Neural crest cell (in vitro differentiated cells): Measurements from ENCODE around the gene HLA-DPB1. TPM values are rescaled to one million over a fixed set of nuclear protein-coding genes. Genes with fewer than 3 reads are reported as not detected.

ENCODE experiments used
- DNase-seq: peaks from one replicate; pipeline ENCODE4 v3.0.0; 2021; ENCODE audit warnings: low read depth, mixed read lengths, low spot score
- H3K27ac Mint-ChIP-seq: one replicate; pipeline ENCODE4 v1.8.0; 2021; ENCODE audit warnings: mild to moderate bottlenecking, mixed read lengths; ENCODE audit not compliant: unreplicated experiment
- H3K27me3 Mint-ChIP-seq: 2 replicates; pipeline ENCODE4 v1.8.0; 2021; ENCODE audit warnings: low read depth, mild to moderate bottlenecking, mixed read lengths
- H3K36me3 Mint-ChIP-seq: 2 replicates; pipeline ENCODE4 v1.8.0; 2021; ENCODE audit warnings: low read depth, mild to moderate bottlenecking, mixed read lengths
- H3K4me1 Mint-ChIP-seq: 2 replicates; pipeline ENCODE4 v1.8.0; 2021; ENCODE audit warnings: mixed read lengths
- H3K4me3 Mint-ChIP-seq: one replicate; pipeline ENCODE4 v1.8.0; 2021; ENCODE audit warnings: mild to moderate bottlenecking, mixed read lengths
- H3K9me3 Mint-ChIP-seq: 2 replicates; pipeline ENCODE4 v1.8.0; 2021; ENCODE audit warnings: mixed read lengths
- total RNA-seq: library from RNA; stranded (reverse); gene quantifications from 2 replicates; pipeline ENCODE4 v1.2.1, GENCODE V29; 2021
- TF ChIP-seq, protein P1 (sequence below): fragments of 200-600 bp; sonication (generic); conservative IDR thresholded peaks from 2 replicates; pipeline ENCODE4 v1.5.0; 2021; ENCODE audit warnings: antibody characterized with exemption, mild to moderate bottlenecking

Gene HLA-DPB1
- total RNA-seq, 1 donor from 2014 or later, result 20.4 TPM

DNA sequence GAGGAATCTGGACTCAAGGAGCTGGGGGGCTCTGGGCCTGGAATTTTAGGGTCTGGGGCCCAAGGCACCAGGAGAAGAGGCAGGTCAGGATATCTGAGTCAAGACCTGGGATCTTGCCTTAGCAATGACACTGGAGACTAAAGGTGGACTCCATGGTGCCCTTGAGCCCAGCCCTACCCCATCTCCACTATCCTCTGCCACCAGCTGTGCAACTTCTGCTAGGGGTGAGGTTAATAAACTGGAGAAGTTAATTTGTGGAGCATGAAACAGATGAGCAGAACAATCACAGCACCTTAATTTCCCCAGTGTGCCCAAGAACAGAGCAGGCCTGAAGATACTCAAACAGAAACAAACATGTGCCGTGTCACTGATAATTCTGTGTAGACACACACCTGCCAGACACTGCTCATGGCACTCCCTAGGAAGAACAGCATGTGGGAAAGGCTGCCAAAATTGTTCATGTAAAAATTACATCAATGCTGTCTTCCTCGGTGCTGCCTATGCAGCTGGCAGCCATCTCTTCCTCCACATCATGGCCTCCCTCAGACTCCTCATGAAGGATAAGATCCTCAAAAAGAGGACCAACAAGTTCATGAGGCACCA is 3.2 kb downstream of the HLA-DPB1 start:
- Mint-ChIP-seq H3K4me1 (peaks cover 29% of the 10 kb centered on the region), H3K36me3 (no peaks in the 10 kb centered on the region), H3K27me3 (peaks cover 33% of the 10 kb centered on the region), H3K4me3 (peak overlapping the region; percentile 25), H3K9me3 (no peaks in the 10 kb centered on the region), H3K27ac (no peak overlapping the region)
- no peak for DNase-seq
- TF ChIP-seq, protein P1, sequence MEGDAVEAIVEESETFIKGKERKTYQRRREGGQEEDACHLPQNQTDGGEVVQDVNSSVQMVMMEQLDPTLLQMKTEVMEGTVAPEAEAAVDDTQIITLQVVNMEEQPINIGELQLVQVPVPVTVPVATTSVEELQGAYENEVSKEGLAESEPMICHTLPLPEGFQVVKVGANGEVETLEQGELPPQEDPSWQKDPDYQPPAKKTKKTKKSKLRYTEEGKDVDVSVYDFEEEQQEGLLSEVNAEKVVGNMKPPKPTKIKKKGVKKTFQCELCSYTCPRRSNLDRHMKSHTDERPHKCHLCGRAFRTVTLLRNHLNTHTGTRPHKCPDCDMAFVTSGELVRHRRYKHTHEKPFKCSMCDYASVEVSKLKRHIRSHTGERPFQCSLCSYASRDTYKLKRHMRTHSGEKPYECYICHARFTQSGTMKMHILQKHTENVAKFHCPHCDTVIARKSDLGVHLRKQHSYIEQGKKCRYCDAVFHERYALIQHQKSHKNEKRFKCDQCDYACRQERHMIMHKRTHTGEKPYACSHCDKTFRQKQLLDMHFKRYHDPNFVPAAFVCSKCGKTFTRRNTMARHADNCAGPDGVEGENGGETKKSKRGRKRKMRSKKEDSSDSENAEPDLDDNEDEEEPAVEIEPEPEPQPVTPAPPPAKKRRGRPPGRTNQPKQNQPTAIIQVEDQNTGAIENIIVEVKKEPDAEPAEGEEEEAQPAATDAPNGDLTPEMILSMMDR, result no peak

DNA sequence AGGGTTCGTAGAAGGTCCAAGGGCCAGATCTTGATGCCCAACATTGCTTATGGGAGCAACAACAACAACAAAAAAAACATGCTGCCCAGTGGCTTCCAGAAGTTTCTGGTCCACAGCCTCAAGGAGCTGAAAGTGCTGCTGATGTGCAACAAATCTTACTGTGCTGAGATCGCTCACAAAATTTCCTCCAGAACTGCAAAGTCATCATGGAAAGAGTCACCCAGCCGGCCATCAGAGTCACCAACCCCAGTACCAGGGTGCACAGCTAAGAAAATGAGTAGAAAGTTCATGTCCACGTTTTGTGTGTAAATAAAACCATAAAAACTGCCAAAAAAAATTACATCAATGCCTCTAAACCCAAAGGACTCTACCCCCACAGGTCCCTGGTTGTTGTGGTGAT is 3.8 kb downstream of the HLA-DPB1 start:
- Mint-ChIP-seq H3K9me3 (no peaks in the 10 kb centered on the region), H3K4me3 (peak overlapping the region; percentile 93), H3K27ac (no peak overlapping the region), H3K4me1 (peaks cover 29% of the 10 kb centered on the region), H3K36me3 (no peaks in the 10 kb centered on the region), H3K27me3 (peaks cover 33% of the 10 kb centered on the region)
- TF ChIP-seq, protein P1, result no peak
- DNase-seq, result no peak

DNA sequence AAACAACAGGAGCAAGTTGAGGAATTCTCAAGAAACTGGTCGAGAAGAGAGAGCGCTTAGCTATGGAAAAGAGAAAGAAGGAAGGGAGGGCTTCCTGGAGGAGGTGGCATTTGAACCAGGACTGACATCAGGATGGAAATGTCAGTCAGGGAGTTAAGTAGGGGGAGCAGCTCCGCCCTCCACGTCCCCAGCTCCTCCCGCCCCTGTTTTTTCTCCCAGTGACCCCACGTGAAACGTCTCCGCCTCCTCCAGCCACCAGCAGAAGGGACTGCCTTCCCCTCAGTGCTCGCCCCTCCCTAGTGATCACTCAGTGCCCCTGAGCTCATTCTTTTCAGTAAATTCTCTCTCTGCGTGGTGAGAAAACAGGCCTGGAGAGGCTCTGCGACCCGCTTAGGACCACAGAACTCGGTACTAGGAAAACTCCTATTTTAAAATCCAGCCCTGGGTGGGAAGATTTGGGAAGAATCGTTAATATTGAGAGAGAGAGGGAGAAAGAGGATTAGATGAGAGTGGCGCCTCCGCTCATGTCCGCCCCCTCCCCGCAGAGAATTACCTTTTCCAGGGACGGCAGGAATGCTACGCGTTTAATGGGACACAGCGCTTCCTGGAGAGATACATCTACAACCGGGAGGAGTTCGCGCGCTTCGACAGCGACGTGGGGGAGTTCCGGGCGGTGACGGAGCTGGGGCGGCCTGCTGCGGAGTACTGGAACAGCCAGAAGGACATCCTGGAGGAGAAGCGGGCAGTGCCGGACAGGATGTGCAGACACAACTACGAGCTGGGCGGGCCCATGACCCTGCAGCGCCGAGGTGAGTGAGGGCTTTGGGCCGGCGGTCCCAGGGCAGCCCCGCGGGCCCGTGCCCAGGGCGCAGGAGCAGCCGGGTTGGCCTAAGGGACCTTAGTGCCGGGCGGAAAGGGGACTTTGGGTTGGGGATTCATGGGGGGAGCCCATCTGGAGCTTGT is 4.6 kb downstream of the HLA-DPB1 start:
- DNase-seq, result peak; percentile 57

DNA sequence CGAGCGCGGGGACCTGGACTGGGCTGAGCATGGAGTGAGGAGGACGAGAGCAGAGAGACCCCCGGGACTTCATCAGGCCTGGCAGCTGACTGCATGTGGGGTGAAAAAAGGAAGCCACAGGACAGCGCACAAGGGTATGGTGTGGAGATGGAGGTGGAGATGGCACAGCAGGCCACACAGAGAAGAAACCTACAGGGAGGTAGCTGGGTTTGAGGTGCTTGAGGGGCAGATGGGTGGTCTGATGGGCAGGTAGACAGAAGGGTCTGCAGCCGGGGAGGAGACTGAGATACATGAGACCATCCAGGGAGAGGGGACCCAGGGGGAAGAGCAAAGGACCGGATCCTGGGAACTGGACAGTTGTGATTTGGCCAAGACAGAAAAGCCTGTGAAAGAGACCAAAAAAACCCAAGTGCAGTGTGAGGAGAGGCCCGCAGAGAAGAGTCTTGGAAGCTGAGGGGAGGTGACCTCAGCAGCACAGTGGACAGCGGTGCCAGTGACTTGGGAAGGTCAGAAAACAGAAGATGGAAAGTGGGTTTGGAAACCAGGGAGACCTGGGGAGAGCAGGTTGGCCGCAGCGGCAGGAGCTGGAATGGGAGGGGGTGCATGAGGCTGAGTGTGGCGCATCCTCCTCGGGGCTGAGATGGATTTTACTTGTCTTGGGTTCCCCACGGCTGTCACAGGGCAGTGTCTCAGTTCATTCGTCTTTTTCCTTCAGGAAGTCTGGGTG is 5.5 kb downstream of the HLA-DPB1 start:
- Mint-ChIP-seq H3K4me3 (peak overlapping the region; percentile 93), H3K36me3 (no peaks in the 10 kb centered on the region), H3K27ac (no peak overlapping the region), H3K27me3 (peaks cover 26% of the 10 kb centered on the region), H3K4me1 (peaks cover 29% of the 10 kb centered on the region), H3K9me3 (no peaks in the 10 kb centered on the region)
- no peak for DNase-seq
- TF ChIP-seq, protein P1, result no peak

More for the DNA sequence above, 4.6 kb downstream of the HLA-DPB1 start:
- H3K36me3 Mint-ChIP-seq, result no peaks in the 10 kb centered on the region
- H3K4me1 Mint-ChIP-seq, result peaks cover 29% of the 10 kb centered on the region
- no peaks in the 10 kb centered on the region for H3K9me3 Mint-ChIP-seq
- H3K27ac Mint-ChIP-seq, result peak overlapping the region; percentile 98
- H3K27me3 Mint-ChIP-seq, result peaks cover 30% of the 10 kb centered on the region
- TF ChIP-seq, protein P1, result no peak
- peak overlapping the region; percentile 93 for H3K4me3 Mint-ChIP-seq

DNA sequence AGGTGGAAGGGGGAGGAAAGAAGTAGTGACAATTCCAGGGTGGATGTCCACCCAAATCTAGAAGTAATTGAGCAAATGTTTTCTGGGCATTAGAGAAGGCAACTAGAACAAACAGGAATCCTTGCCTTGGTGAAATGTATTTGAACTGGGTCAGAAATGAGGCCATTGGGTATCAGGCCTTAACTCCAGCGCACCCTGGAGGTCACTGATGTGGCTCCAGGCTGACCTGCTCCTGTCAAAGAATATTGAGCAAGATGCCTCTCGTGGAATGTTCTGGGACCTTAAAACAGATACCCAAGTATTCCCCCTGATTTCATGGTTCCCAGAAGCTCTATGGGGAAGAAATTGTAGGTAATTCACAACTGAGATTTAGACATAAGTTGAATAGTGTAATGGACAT is 6.9 kb downstream of the HLA-DPB1 start:
- Mint-ChIP-seq H3K36me3 (no peaks in the 10 kb centered on the region), H3K4me1 (peaks cover 29% of the 10 kb centered on the region), H3K27me3 (peaks cover 19% of the 10 kb centered on the region), H3K9me3 (no peaks in the 10 kb centered on the region), H3K27ac (no peak overlapping the region), H3K4me3 (peak overlapping the region; percentile 76)
- DNase-seq, result no peak
- TF ChIP-seq, protein P1, result peak; percentile 63
